ENCODE results near the gene CLSTN3. TPM values are rescaled to one million over a fixed set of nuclear protein-coding genes. Genes with fewer than 3 reads are reported as not detected.
"Not testable (repeated sequence)": the region's sequence is repeated elsewhere in the genome, so short reads cannot be mapped to it uniquely, and the experiment has no call there.

CLSTN3 gene
- total and polyA plus RNA-seq, 2 of the 13 experiments (the other 11 are each of a cell fraction or from before 2014, with no cell fraction given) = 26.2 to 94.1 TPM

DNA sequence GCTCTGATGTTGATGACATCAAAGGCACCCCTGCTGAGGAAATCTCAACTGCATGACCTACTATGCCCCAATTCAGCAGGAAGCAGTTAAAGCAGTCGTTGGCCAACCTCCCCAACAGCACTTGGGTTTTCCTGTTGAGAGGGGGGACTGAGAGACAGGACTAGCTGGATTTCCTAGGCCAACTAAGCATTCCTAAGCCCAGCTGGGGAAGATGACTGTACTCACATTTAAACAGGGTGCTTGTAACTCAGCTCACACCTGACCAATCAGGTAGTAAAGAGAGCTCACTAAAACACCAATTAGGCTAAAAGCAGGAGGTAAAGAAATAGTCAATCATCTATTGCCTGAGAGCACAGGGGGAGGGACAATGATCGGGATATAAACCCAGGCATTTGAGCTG is 55.9 kb downstream of the CLSTN3 start:
- POLR2A ChIA-PET; H3K27ac ChIP-seq (ENCODE audit: extremely low read length, insufficient read depth, low read length); H4K20me1 ChIP-seq (ENCODE audit: insufficient read depth, low read length); FAIRE-seq; H3K4me2 ChIP-seq (ENCODE audit: low read depth, low read length); ATAC-seq; H3K9me3 ChIP-seq (ENCODE audit: low read length); H3K4me3 ChIP-seq (replicated peaks in 1 of 3; ENCODE audit: insufficient read depth in 1 of 3, low read depth in 2 of 3, low read length in 3 of 3); H3K36me3 ChIP-seq (replicated peaks in 1 of 2; ENCODE audit: control insufficient read depth in 1 of 2, insufficient read depth in 2 of 2, low read length in 2 of 2); CTCF ChIA-PET (ENCODE audit: low intra/inter-chr PET ratio, low total read pairs); BruUV-seq (replicated peaks); H3K9ac ChIP-seq (ENCODE audit: insufficient read depth, low read depth, low read length); H2AFZ ChIP-seq (ENCODE audit: low read length); DNase-seq (ENCODE audit: low spot score); intact Hi-C loops (cut with micrococcal nuclease; ENCODE audit: unreplicated experiment); H3K27me3 ChIP-seq (ENCODE audit: control insufficient read depth in 1 of 2, insufficient read depth in 2 of 2, low read length in 2 of 2); H3K79me2 ChIP-seq (ENCODE audit: insufficient read depth, low read length): not testable (repeated sequence)
- peaks cover 25% of the 10 kb centered on the region for H3K4me1 ChIP-seq (ENCODE audit: insufficient read depth, low read length)
- in situ Hi-C loops (cut with HindIII; ENCODE audit: extremely low pct_ligation_motif_present, low pct_unique_long_range_greater_than_20kb) = loop anchor here (5.0 kb wide), 1 partner anchor 54 kb away; the partner anchor contains the start of gene CLSTN3
- WGBS (ENCODE audit: low lambda C conversion rate) = 35% methylated on average over 1 of the region's 2 CpGs

DNA sequence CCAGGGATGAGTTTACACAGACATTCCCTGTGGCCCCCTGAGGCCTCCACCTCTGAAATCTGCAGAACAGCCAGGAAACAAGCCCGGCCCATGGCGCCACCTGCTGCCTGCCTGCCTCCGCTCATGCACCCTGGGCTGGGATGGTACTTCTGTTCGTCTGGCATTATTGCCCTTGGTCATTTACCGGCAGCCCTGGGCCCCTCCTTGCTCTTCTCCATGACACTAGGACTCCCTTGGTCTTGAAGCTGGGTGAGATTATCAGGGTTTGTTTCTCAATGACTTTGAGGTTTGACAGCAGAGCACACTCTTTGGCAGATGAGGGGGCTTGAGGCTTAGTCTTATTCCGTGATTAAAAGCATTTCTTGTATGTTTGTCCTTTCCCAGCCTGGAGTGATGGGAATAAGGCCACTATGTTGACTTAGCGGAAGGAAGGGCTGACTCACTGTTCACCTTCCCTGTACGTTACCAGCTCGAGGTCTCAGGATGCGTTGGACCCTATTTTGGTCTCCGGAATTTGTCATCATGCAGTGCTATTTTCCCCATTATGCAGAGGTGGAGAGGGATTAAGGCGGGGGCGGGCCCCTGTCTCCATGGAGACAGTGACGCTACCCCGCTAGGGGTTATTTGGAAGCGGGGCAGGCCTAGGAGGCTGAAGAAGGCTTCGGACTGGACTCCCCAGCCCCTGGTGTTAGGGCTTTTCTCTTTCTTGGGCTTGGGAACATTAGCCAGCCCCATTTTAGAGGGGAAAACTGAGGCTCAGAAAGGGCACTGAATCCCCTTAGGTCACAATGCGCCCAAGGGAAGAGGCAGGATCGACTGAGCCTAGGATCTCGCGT is 58.6 kb downstream of the CLSTN3 start:
- Histone ChIP-seq H4K20me1 (ENCODE audit: insufficient read depth, low read length) (no peaks in the 10 kb centered on the region), H2AFZ (ENCODE audit: low read length) (peak overlapping the region; percentile 95), H3K4me3 (replicated peaks in 1 of 3; ENCODE audit: insufficient read depth in 1 of 3, low read depth in 2 of 3, low read length in 3 of 3) (peak overlapping the region; percentile 77 to 95 (median 84)), H3K4me2 (ENCODE audit: low read depth, low read length) (peak overlapping the region; percentile 95), H3K36me3 (replicated peaks in 1 of 2; ENCODE audit: control insufficient read depth in 1 of 2, insufficient read depth in 2 of 2, low read length in 2 of 2) (peaks cover 0 to 14% of the 10 kb centered on the region in 2 experiments; a peak in 2 of 5 replicates), H3K9me3 (ENCODE audit: low read length) (no peaks in the 10 kb centered on the region), H3K27me3 (ENCODE audit: control insufficient read depth in 1 of 2, insufficient read depth in 2 of 2, low read length in 2 of 2) (no peaks in the 10 kb centered on the region; a peak in 1 of 5 replicates), H3K79me2 (ENCODE audit: insufficient read depth, low read length) (peaks cover 5% of the 10 kb centered on the region), H3K9ac (ENCODE audit: insufficient read depth, low read depth, low read length) (peak overlapping the region; percentile 75), H3K27ac (ENCODE audit: extremely low read length, insufficient read depth, low read length) (peak overlapping the region; percentile 52), H3K4me1 (ENCODE audit: insufficient read depth, low read length) (peaks cover 37% of the 10 kb centered on the region)
- DNase-seq (ENCODE audit: low spot score) (peak; percentile 64), ATAC-seq (peak; percentile 83), FAIRE-seq (peak; percentile 50)
- POLR2A ChIA-PET = interaction anchor here (0.7 to 2.0 kb wide), 2 partner anchors 63 to 65 kb away, joined by 3 to 5 read pairs; no protein-coding TSS in a partner anchor
- CTCF ChIA-PET (ENCODE audit: low intra/inter-chr PET ratio, low total read pairs) = interaction anchor here (1.2 to 2.3 kb wide), 3 partner anchors 26 to 46 kb away, joined by 3 to 16 read pairs (median 5); no protein-coding TSS in a partner anchor
- WGBS (ENCODE audit: low lambda C conversion rate) = 14% methylated on average over 14 of the region's 21 CpGs
- intact Hi-C loops (cut with micrococcal nuclease; ENCODE audit: unreplicated experiment) = loop anchor here (1.0 kb wide), 1 partner anchor 26 kb away; no protein-coding TSS in a partner anchor
- in situ Hi-C loops (cut with HindIII; ENCODE audit: extremely low pct_ligation_motif_present, low pct_unique_long_range_greater_than_20kb) = loop anchor here (5.0 kb wide), 1 partner anchor 56 kb away; the partner anchor contains the start of gene CLSTN3
- no TSS peak for BruUV-seq (replicated peaks)
- TF ChIP-seq, protein P1, sequence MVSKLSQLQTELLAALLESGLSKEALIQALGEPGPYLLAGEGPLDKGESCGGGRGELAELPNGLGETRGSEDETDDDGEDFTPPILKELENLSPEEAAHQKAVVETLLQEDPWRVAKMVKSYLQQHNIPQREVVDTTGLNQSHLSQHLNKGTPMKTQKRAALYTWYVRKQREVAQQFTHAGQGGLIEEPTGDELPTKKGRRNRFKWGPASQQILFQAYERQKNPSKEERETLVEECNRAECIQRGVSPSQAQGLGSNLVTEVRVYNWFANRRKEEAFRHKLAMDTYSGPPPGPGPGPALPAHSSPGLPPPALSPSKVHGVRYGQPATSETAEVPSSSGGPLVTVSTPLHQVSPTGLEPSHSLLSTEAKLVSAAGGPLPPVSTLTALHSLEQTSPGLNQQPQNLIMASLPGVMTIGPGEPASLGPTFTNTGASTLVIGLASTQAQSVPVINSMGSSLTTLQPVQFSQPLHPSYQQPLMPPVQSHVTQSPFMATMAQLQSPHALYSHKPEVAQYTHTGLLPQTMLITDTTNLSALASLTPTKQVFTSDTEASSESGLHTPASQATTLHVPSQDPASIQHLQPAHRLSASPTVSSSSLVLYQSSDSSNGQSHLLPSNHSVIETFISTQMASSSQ (IDR thresholded peaks at IDR 0.05; ENCODE audit: low read depth) = no peak
- TF ChIP-seq, protein P1 (CRISPR knock-in tag; IDR thresholded peaks at IDR 0.05; ENCODE audit: borderline replicate concordance) = 0 out of 2 replicates have a peak, but pooled peaks have one; percentile 15
- TF ChIP-seq ZNF629 (CRISPR knock-in tag; conservative IDR thresholded peaks at IDR 0.05) (peak; percentile 69; the same call in 1 of the 2 replicates), MAFF (IDR thresholded peaks at IDR 0.05; ENCODE audit: low read depth, low read length) (no peak; the same call in 1 of the 2 replicates), ZMYM4 (CRISPR knock-in tag; IDR thresholded peaks at IDR 0.05) (peak; percentile 53), BCL6 (CRISPR knock-in tag; IDR thresholded peaks at IDR 0.05) (no peak), CEBPG (CRISPR knock-in tag; IDR thresholded peaks at IDR 0.05) (no peak), ZFX (CRISPR knock-in tag; IDR thresholded peaks at IDR 0.05; ENCODE audit: low read depth) (peak; percentile 56), FOXA1 (IDR thresholded peaks at IDR 0.05) (no peak), FOXA1 (CRISPR knock-in tag; IDR thresholded peaks at IDR 0.05) (peak; percentile 60; the same call in 1 of the 2 replicates), NBN (conservative IDR thresholded peaks at IDR 0.05) (no peak)
- TF ChIP-seq, protein P2, sequence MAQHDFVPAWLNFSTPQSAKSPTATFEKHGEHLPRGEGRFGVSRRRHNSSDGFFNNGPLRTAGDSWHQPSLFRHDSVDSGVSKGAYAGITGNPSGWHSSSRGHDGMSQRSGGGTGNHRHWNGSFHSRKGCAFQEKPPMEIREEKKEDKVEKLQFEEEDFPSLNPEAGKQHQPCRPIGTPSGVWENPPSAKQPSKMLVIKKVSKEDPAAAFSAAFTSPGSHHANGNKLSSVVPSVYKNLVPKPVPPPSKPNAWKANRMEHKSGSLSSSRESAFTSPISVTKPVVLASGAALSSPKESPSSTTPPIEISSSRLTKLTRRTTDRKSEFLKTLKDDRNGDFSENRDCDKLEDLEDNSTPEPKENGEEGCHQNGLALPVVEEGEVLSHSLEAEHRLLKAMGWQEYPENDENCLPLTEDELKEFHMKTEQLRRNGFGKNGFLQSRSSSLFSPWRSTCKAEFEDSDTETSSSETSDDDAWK (CRISPR knock-in tag; IDR thresholded peaks at IDR 0.05) = no peak

Measured in HepG2 (cell line).